Measurements from ENCODE around the gene ARPC1B. TPM values are rescaled to one million over a fixed set of nuclear protein-coding genes. Genes with fewer than 3 reads are reported as not detected.
"Not testable (repeated sequence)": the region's sequence is repeated elsewhere in the genome, so short reads cannot be mapped to it uniquely, and the experiment has no call there.

Gene ARPC1B
- total RNA-seq, 2 donors from 2014 or later, result 60.0 to 131 TPM

DNA sequence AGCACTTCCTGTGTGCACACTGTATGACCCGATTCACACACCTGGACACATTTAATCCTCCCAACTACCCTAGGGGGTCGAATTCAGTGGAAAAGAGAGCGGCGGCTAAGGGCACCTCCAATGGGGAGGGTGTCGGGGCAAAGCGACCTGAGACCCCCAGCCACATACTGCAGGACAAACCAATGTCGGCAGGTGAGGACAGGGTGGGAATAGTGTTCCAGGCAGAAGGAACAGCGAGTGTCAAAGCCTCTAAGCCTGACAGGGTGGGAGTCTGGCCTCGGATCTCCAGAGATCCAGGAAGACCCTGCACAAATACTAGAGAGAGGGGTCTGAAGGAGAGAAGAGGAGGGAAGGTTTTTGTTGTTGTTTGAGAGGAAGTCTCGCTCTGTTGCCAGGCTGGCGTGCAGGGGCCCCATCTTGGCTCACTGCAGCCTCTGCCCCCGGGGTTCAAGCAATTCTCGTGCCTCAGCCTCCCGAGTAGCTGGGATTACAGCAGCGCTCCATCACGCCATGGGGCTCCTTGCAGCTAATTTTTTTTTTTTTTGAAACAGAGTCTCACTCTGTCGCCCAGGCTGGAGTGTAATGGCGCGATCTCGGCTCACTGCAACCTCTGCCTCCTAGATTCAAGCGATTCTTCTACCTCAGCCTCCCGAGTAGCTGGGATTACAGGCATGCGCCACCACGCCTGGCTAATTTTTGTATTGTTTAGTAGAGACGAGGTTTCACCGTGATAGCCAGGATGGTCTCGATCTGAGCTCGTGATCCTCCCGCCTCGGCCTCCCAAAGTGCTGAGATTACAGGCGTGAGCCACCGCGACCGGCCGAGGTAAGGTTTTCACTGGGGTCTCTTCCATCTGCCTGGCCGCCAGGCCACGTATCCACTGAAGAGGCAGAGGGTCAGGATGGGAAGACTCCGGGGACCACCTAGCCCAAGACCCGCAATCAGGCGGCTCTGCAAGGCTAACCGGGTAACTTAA, 1.2 kb upstream of the ARPC1B start:
- H3K4me1 ChIP-seq, result peaks cover 38% of the 10 kb centered on the region

GRCh38 chr7:99375070-99375807, 709 bp downstream of the ARPC1B start:
- ATAC-seq, result peak; percentile 62

More for the DNA sequence above, 1.2 kb upstream of the ARPC1B start:
- H3K27ac ChIP-seq, result peak overlapping the region; percentile 76 to 93 (median 85)
- H3K4me3 ChIP-seq, result no peak overlapping the region
- intact Hi-C loops (cut with DNase I), result no loop called here
- TF ChIP-seq POLR2A (IDR thresholded peaks at IDR 0.05), result no peak
- TF ChIP-seq, protein P1, sequence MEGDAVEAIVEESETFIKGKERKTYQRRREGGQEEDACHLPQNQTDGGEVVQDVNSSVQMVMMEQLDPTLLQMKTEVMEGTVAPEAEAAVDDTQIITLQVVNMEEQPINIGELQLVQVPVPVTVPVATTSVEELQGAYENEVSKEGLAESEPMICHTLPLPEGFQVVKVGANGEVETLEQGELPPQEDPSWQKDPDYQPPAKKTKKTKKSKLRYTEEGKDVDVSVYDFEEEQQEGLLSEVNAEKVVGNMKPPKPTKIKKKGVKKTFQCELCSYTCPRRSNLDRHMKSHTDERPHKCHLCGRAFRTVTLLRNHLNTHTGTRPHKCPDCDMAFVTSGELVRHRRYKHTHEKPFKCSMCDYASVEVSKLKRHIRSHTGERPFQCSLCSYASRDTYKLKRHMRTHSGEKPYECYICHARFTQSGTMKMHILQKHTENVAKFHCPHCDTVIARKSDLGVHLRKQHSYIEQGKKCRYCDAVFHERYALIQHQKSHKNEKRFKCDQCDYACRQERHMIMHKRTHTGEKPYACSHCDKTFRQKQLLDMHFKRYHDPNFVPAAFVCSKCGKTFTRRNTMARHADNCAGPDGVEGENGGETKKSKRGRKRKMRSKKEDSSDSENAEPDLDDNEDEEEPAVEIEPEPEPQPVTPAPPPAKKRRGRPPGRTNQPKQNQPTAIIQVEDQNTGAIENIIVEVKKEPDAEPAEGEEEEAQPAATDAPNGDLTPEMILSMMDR (IDR thresholded peaks at IDR 0.05), result no peak
- no peak for DNase-seq
- H3K36me3 ChIP-seq (replicated peaks in 1 of 2; ENCODE audit: insufficient read depth in 1 of 2, low read depth in 2 of 2), result no peaks in the 10 kb centered on the region
- 78 to 83% methylated on average over 41 of the region's 41 CpGs for WGBS, 2 donors
- no peaks in the 10 kb centered on the region for H3K27me3 ChIP-seq
- no peaks in the 10 kb centered on the region for H3K9me3 ChIP-seq
- ATAC-seq, result no peak

DNA sequence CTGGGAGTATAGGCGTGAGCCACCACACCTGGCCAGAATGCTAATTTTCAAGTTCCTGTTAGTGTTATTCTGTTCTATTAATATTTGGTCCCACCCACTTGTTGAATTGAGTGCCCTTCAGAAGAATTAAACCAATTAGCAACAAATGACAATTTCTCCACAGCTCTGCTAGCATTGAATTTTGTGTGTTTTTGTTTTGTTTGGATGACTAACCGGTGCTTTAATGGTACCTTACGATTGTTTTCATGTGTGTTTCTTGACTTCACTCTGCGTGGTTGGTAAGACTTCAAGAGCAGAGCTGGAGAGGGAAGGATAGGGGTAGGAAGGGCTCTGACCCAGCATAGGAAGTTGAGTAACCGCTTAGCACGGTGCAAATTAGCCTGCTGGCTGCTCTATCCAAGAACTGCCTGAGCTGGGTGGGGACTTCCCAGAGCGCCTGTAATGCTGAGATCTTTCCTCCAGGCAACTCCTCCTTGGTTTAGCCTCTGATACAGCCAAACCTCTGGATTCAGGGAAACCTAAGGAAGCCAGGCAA, 4.6 kb downstream of the ARPC1B start:
- H3K27ac ChIP-seq, result peak overlapping the region in 2 of 4 donors; percentile 19 to 74
- no peak overlapping the region for H3K4me3 ChIP-seq
- peaks cover 19% of the 10 kb centered on the region for H3K4me1 ChIP-seq
- H3K27me3 ChIP-seq, result no peaks in the 10 kb centered on the region
- peak in 2 of 4 donors; percentile 28 to 70 for DNase-seq
- intact Hi-C loops (cut with DNase I), result no loop called here
- TF ChIP-seq, protein P1 (IDR thresholded peaks at IDR 0.05), result no peak
- ATAC-seq, result no peak
- H3K9me3 ChIP-seq, result no peaks in the 10 kb centered on the region
- H3K36me3 ChIP-seq (replicated peaks in 1 of 2; ENCODE audit: insufficient read depth in 1 of 2, low read depth in 2 of 2), result no peaks in the 10 kb centered on the region
- whole genome bisulfite sequencing, 2 donors, result 67 to 68% methylated on average over 6 to 7 of the region's 7 CpGs

More at GRCh38 chr7:99375070-99375807, 709 bp downstream of the ARPC1B start:
- Histone ChIP-seq H3K4me1 (peaks cover 38% of the 10 kb centered on the region), H3K36me3 (replicated peaks in 1 of 2; ENCODE audit: insufficient read depth in 1 of 2, low read depth in 2 of 2) (no peaks in the 10 kb centered on the region), H3K27me3 (no peaks in the 10 kb centered on the region), H3K4me3 (peak overlapping the region; percentile 92 to 94), H3K9me3 (no peaks in the 10 kb centered on the region), H3K27ac (peak overlapping the region; percentile 76 to 93 (median 85))
- 5 to 17% methylated on average over 6 to 53 of the region's 58 CpGs for WGBS, 2 donors
- TF ChIP-seq, protein P1 (IDR thresholded peaks at IDR 0.05), result no peak
- TF ChIP-seq POLR2A (IDR thresholded peaks at IDR 0.05), result peak in 1 of 3 donors; percentile 8
- peak; percentile 69 to 75 (median 70) for DNase-seq
- intact Hi-C loops (cut with DNase I), result no loop called here

- Histone ChIP-seq H3K27ac (peak overlapping the region in 3 of 4 donors; percentile 16 to 74 (median 19)), H3K4me1 (peaks cover 17% of the 10 kb centered on the region)
- ATAC-seq; H3K4me3 ChIP-seq; DNase-seq; H3K9me3 ChIP-seq; intact Hi-C loops (cut with DNase I); H3K36me3 ChIP-seq (replicated peaks in 1 of 2; ENCODE audit: insufficient read depth in 1 of 2, low read depth in 2 of 2); H3K27me3 ChIP-seq: not testable (repeated sequence)
- WGBS, 2 donors, result 64 to 93% methylated on average over 3 to 7 of the region's 7 CpGs
Observed at GRCh38 chr7:99379693-99380031, 5.1 kb downstream of the ARPC1B start.

Data from body of pancreas (tissue), 4 donors.